HG02870 (cell line): ENCODE results near the gene EIF4A3.
A peak's percentile ranks its signal among the peaks of the same experiment; 100 is the strongest.
"Not testable (repeated sequence)": the region's sequence is repeated elsewhere in the genome, so short reads cannot be mapped to it uniquely, and the experiment has no call there.

Experiments
- ATAC-seq: cut with Tn5 transposase; IDR thresholded peaks from one replicate; pipeline ENCODE4 v1.9.1; 2021; ENCODE audit warnings: mild to moderate bottlenecking, moderate library complexity; ENCODE audit not compliant: unreplicated experiment

Gene EIF4A3

GRCh38 chr17:80173126-80173525, 26.2 kb upstream of the EIF4A3 start:
- no peak for ATAC-seq

DNA sequence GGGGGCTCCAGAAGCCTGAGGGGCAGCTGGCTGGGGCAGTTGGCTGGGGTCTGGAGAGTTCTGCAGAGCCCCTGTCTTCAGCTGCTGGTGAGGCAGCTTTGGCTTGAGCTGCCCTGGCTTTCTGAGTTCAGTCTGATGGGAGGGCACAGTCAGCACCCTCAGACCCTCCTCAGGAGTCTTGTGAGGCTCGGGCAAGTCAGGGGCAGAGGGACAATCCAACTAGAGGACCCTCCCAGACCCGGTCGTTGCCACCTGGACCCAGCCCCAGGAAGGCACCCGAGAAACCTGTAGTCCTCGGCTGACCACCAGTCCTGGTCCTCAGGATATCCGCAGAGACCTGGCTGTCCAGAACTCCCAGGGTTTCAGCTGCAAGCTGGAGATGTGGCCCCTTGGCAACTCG, 24.8 kb upstream of the EIF4A3 start:
- no peak for ATAC-seq

GRCh38 chr17:80169784-80170500, 23.0 kb upstream of the EIF4A3 start, which contains the start of gene CARD14:
CARD14 (plus strand) TSS chr17:80170030; CDS start chr17:80181439, 11,409 bp downstream.
- no peak for ATAC-seq

DNA sequence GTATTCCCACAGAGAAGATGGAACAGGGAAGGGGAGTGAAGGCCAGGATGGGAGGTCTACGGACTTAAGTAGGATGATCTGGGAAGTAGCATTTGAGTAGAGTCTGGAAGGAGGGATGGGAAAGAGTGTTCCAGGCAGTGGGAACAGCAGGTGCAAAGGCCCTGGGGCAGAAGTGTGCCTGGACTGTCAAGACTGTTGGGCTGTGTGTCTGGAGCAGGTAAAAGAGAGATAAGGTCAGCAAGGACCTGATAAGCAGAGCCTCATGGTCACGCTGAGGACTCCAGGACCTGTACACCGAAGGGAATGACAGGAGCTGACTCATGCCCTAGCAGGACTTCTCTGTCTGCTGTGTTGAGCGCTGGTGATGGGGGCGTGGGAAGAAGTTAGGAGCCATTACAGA, 22.2 kb upstream of the EIF4A3 start:
- no peak for ATAC-seq

DNA sequence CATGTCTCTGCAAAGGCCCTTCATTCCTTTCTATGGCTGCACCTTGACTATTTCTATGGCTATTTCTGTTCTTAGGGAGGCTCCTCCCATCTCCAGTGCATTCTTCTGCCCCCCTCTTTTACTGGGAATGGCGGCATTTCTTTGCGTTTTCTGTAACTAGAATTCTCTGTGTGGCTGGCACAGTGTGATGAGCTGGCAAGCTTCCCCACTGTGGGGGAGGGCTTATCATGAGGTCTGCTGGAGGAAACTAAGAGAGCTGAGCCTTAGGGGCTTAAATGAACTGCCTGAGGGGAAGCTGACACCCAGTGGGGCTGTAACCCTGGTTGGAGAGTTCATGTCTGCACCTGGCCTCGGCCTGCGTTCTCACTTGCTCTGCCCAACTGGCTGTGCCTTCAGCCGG, 21.4 kb upstream of the EIF4A3 start:
- ATAC-seq, result no peak

GRCh38 chr17:80166446-80166845, 19.5 kb upstream of the EIF4A3 start:
- ATAC-seq, result no peak

DNA sequence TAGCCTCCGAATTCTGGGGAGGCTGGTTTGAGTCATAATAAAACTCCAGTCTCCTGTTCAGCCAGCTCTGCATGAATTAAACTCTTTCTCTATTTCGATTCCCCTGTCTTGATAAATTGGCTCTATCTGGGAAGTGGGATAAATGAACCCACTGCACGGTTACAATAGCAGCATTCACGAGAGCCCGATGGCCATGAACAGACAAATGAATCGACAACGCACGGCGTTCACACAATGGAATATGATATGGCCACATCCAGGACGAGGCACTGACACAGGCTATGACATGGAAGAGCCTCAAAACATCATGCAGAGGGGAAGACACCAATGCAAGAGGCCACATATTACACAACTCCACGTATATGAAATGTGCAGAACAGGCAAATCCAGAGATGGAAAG, 17.3 kb upstream of the EIF4A3 start:
- no peak for ATAC-seq

DNA sequence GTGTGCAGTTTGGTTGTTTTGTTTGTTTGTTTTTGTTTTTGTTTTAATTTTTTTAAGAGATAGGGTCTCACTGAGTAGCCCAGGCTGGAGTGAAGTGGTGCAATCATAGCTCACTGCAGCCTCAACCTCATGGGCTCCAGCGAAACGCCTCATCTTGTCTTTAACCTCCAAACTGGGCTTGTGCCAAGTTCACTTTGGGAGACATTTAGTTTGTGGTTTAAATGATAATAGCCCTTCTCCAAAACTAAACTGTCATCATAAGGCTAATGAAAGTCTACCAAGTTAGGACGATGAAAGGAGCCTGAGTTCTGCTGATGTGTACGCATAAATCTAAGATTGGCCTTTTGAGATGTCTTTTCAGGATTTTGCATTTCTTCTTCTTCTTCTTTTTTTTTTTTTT, 16.4 kb upstream of the EIF4A3 start:
- no peak for ATAC-seq

DNA sequence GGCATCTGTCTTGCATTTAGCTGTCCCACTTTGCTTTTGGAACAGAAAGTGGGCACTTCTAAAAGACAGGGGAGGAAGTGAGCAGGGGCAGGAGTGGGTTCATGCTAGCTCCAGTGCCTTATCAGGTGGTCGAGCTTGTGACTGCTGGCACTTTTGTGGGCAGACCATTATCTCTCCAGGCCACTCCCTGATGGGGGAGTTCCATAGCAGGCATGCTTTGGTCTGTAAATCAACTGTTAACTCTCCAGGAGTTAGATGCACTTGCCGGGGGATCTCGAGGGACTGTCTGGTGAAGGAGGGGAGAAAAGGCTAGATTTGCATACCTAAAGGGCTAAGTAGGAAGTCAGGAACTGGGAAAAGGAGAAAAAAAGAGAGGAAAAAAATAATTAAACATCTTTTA, 13.6 kb upstream of the EIF4A3 start:
- no peak for ATAC-seq

- no peak for ATAC-seq
Observed at GRCh38 chr17:80158846-80159245, 11.9 kb upstream of the EIF4A3 start.

DNA sequence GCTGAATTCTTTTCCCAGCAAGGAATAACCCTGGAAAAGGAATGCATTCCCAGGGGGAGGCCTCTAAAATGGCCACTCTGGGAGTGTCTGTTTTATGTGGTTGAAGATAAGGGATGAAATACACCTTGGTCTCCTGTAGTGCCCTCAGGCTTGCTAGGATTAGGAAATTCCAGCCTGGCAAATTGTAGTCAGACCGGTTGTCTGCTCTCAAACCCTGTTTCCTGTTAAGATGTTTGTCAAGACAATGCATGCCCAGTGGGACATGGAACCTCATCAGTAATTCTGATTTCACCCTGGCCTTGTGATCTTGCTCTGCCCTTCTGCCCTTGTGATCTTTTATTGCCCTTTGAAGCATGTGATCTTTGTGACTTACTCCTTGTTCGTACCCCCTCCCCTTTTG, 8.7 kb upstream of the EIF4A3 start:
- ATAC-seq, result not testable (repeated sequence)

DNA sequence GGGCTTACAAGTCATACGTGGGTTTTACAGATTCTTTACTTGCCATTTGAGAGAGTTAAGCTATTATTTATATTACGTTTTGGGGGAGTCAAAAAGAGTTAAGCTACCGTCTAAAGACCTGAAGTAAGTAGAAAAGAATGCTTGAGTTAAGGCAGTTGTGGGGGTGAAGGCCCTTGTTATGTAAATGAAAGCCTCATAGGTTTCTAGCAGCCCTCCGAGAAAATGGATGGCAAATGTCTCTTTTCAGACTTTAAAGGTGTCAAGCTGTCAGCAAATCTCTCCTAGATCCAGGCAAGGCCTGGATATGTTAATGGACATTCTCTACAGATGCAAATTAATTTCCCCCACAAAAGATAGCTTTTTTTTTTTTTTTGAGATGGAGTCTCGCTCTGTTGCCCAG, 7.2 kb upstream of the EIF4A3 start:
- no peak for ATAC-seq

GRCh38 chr17:80153004-80153403, 6.1 kb upstream of the EIF4A3 start:
- no peak for ATAC-seq

DNA sequence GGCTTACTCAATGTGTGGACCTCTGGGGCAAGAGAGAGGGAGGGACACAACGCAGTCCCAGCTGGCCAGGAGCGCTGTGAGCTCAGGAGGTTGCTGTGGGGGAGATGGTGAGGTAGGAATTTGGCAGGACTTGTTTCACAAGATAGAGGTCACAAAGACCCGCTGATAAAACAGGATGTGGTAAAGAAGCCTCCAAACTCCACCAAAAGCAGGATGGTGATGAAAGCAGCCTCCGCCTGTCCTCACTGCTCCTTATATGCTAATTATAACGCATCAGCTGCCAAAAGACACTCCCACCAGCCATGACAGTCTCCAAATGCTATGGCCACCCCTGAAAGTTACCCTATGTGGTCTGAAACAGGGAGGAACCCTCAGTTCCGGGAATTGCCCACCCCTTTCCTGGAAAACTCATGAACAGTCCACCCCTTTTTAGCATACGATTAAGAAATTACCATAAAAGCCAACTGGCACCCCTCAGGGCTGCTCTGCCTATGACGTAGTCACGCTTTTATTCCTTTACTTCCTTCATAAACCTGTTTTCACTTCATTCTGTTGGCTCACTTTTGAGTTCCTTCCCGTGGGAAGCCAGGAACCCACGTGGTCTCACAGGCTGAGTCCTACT, 5.3 kb upstream of the EIF4A3 start:
- no peak for ATAC-seq

- ATAC-seq, result no peak
Observed at GRCh38 chr17:80151333-80151732, 4.4 kb upstream of the EIF4A3 start.

- peak; percentile 14 for ATAC-seq
Observed at GRCh38 chr17:80146121-80147034, 550 bp downstream of the EIF4A3 start.

GRCh38 chr17:80145076-80146075, 1.6 kb downstream of the EIF4A3 start:
- ATAC-seq, result no peak

DNA sequence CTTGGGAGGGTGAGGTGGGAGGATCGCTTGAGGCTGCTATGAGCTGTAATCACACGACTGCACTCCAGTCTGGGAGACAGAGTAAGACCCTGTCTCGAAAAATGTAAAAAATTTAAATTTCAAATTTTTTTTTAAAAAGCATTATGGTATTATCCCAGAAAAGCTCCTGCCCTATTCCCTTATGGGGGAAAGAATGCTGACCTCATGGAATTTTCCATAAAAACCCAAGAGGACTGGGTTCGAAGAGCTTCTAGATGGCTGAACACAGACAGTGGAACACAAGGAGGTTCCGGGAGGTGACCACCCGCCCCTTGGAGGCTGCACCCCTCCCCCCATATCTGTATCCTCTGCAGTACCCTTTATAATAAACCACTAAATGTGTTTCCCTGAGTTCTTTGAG, 4.0 kb downstream of the EIF4A3 start:
- no peak for ATAC-seq

DNA sequence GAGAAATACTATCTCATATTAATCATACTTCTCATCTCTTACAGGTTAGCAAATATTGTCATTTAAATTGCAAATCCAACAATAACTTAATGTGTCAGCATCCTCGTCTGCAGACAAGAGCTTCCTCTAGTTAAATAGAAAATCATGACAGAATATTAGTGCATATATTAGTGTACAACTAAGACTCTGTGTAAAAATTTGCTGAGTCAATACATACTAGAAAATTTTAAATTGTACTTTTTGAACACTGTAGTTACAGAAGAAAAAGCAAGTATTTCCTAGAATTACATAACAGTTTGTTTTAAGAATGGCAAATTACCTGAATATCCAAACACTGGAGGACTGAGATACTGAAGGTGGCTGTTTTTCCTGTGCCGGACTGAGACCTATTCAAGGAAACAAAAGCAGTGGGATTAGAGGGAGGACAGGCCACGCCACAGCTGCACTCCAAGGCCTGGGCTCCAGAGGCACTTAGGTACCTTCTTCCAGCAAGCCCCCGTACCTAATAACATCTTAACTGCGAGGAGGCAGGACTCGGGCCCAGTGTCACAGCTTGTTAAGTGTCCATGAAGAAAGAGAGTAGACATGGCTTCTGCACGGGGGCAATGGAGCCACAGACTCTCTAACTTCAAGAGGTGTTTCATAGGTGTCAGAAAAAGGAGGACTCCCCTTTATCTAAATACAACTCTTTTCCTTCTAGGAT, 5.3 kb downstream of the EIF4A3 start:
- ATAC-seq, result no peak
